ENCODE data around the gene IDI1.
A peak's percentile ranks its signal among the peaks of the same experiment; 100 is the strongest.
"Not testable (repeated sequence)": the region's sequence is repeated elsewhere in the genome, so short reads cannot be mapped to it uniquely, and the experiment has no call there.

IDI1 gene

DNA sequence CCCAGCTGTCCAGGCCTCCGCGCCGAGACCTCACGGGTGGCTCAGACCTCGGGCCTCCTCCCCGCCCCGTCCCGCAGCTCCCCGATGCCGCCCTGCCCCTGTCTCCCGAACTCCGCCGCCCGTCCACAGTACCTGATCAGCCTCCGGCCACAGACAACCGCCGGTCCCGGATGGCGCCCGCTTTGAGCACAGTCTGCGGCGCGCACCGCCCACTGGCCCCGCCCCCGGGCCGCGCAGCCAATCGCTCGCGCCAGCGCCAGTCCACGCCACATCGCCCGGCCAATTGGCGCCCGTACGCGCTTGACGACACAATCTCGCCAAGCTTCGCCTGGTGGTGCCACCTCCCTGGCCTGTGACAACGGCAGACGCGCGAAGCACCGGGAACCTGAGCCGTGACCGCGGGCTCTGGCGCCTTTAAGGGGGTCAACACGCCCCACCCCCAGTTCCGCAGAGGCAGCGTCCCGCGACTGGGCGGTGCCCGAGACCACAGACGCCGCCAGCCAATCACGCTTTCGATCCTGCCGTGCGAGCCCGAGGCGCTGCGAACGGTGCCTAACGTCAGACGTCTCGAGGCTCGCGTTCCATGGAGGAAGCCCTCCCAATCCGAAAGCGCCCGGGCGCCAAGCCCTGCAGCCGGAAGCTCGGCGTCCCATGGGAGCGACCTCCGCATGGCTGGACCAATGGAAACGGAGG is at the start of gene IDI1:
Gene IDI1, minus strand, starts transcription at position 388 of the 693 bp plus-strand sequence. Its CDS starts 116 bp downstream, at position 272.
- DNase-seq (ENCODE audit: low read depth in 2 of 2) = peak; percentile 90 to 93

DNA sequence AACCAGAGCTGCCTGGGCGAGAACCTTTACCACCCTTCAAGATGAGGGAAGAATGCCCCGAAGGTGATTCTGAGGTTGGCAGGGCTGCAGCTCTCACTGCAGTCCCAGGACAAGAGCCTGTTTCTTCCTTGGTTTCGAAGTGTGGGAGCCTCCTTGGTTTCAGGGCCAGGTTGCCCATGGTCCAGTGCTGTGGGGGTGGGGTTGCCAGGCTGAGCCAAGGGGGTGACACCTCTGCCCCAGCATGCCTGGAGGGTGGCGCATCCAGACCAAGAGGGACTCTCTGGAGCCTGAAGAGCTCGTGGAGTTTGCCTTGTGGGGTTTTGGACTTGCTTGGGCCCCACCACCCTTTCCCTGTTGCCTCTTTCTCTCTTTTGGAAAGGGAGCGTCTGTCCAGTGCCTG is 48.5 kb upstream of the IDI1 start:
- no peak for DNase-seq (ENCODE audit: low read depth in 2 of 2)

GRCh38 chr10:1096287-1096889 is 47.5 kb upstream of the IDI1 start:
- DNase-seq (ENCODE audit: low read depth in 2 of 2) = no peak

- no peak for DNase-seq (ENCODE audit: low read depth in 2 of 2)
These were observed 46.6 kb upstream of the IDI1 start for GRCh38 chr10:1095498-1095897.

GRCh38 chr10:1094112-1095057 is 45.5 kb upstream of the IDI1 start:
- DNase-seq (ENCODE audit: low read depth in 2 of 2) = peak; percentile 15 to 16

DNA sequence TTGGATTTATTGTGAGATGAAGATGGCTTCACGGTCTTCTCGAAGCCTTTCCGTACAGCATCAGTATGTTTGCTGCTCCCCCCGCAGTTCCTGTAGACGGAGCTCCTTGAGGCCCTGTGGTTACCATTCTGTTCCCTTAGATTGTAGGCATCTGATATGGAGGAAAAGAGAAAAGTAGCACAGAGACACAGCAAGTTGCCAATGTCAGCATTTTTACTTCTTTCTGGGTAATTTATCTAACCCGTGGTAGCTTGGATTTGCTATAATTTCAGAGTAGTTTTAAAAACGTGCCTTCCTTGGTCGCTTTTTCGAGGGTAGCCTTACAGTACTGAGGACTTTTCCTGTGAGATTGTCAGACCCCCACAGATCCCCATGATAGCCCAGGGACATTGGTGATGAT is 44.8 kb upstream of the IDI1 start:
- DNase-seq (ENCODE audit: low read depth in 2 of 2) = no peak

- DNase-seq (ENCODE audit: low read depth in 2 of 2) = no peak
These were observed 41.8 kb upstream of the IDI1 start for GRCh38 chr10:1090696-1091095.

DNA sequence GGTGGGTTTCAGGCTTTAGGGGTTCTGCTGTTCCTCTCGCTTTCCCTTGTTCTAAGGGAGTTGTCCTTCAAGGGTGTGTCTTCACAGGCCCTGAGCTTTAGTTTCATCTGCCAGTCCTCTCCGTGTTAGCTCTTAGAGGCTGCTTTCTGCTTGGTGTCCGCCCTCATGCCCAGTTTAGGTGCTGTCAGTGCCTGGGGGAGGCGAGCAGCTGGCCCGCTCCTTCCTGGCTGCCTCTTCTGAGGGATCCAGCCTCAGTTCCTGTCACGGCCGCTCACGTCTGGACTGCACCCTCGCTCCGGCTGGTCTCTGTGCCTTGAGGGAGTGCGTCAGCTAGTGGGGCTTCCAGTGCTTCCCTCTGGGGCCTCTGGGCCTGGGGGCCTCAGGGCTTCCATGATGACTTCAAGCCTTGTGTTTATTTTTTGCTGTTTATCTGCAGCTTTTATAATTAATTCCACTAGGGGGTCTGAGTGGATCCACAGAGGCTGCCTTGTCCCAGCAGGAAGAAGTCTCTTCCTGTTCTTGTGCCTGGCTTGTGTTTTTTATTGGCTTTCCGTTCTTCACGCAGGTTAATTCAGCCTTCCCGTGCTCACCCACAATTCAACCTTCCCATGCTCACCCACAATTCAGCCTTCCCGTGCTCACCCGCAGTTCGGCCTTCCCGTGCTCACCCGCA is 40.2 kb upstream of the IDI1 start:
- no peak for DNase-seq (ENCODE audit: low read depth in 2 of 2)

GRCh38 chr10:1086787-1087186 is 37.9 kb upstream of the IDI1 start:
- no peak for DNase-seq (ENCODE audit: low read depth in 2 of 2)

DNA sequence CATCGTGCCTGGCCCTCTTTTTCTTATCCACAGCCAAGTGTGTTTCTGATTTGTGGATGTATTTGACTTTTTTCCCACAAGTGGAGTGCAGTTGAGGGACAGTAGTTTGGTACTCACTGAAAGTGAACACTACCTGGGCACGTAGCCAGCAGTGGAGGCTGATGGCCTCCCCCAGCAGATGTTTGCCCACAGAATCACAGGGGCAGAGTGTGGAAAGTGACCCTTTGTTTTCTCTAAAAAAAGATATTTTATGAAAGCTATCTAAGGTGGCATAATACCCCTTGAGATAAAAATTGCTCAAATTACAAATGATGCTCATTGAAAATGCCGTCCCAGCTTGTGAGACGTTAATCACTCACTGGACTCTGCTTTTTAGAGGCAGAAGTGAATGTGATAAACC is 36.3 kb upstream of the IDI1 start:
- DNase-seq (ENCODE audit: low read depth in 2 of 2) = no peak

DNA sequence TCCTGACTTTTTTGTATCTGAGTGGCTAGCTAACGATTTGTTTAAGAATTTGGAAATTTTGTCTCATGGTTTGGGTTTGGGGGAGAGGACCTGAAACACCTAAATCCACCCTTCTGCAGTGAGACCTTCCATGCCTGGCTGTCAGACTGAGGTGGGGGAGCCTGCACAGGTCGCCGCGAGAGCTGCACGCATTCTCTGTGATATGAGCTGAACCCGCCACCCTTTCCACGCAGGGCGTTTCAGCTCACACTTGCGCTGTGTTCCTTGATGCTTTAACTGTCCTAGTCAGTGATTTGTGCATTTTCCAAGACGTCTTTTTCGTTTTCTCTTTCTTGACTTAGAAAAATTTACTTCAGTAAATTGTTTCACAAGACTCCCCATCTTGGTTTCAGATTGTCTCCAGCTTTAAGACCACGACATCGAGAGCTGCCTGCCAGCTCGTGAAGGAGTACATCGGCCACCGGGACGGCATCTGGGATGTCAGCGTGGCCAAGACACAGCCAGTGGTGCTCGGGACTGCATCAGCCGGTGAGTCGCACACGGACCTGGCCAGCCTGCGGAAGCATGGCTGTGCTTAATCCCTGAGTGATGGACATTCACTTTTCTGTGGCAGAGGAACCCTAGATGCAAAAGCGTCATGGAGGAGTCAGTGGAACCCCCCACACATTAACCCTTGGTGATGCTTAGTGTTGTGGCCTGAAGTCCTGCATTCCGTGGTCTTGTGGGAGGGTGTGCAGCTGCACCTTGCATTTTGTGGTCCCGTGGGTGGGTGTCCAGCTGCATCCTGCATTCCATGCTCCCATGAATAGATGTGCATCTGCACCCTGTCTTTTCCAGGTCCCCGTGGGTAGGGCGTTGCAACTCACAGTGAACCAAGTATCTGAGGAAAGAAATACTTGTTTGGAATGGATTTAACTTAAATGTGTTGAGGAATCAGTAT is 35.4 kb upstream of the IDI1 start:
- DNase-seq (ENCODE audit: low read depth in 2 of 2) = no peak

DNA sequence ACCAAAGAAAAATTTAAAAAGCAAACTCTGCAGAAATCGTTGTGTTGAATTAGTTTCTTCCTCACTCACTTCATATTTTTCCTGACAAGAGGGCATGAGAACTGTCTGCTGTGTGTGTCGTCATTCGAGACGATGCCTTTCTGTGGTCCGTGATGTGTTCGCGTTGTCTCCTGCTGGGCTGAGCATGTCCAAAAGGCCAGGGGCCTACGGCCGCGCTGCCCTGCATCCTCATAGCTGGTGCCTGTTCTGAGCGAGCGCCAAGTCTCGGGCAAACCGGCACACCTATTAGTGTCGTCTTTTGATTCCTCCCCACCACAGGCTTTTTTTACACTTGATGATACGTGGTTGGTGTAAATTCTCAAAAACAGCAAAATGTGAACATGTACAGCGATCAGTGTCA is 34.7 kb upstream of the IDI1 start:
- DNase-seq (ENCODE audit: low read depth in 2 of 2) = no peak

GRCh38 chr10:1078668-1079067 is 29.7 kb upstream of the IDI1 start:
- DNase-seq (ENCODE audit: low read depth in 2 of 2) = no peak

DNA sequence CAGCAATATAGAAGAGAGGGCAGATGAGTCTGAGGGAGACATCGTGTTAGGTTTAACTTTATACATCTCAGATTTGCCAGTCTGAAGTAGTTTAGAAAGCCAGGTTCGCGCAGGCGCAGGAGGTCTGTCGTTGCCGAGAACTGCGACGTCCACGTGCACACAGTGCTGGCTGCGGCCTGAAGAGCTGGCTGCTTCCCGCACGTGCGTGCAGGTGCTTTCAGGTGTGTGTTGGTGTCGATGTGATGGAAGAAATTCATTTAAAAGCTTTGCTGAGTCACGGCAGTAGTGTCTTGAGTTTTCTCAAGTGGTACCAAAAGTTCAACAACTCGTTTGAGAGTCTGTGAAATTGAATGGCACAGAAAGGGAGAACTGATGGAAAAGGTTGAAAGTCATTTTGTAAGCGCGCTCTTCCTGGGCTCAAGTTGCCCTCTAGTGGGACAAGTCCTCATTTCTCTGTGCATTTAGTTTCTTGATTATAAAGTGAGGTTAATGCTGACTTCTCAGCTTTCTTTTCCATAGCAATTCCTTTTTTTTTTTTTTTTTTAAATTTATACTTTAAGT is 25.9 kb upstream of the IDI1 start:
- DNase-seq (ENCODE audit: low read depth in 2 of 2) = no peak

DNA sequence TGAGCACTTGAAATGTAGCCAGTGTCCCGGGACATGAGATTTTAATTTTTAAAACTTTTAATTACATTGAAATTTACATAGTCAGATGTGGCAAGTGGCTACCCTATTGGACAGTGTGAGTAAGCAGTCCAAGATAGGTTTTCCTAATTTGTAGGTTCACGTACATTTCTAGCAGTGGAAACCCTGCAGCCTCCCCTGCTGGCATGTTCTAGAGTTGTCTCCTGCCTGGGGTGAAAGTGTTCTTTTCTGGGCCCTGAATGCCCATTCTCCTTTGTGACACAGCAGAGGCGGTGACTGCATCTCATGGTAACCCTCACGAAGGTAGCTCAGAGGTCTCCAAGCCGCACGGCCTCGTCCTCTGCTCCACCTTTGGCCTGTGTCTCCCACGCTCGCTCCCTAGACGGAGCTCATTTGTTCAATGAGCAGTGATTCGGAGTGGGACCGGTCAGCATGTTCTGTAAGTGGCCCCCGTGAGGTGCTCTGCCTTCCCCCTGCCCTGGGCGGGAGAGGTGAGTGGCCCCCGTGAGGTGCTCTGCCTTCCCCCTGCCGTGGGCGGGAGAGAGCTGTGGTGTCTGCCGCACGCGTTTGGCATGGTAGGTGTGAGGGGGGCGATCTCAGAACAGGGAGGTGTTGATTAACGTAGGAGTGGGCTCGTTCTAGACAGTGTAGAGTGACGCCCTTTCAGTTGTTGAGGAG is 25.3 kb upstream of the IDI1 start:
- no peak for DNase-seq (ENCODE audit: low read depth in 2 of 2)

- DNase-seq (ENCODE audit: low read depth in 2 of 2) = no peak
These were observed 22.0 kb upstream of the IDI1 start for GRCh38 chr10:1070919-1071318.

DNA sequence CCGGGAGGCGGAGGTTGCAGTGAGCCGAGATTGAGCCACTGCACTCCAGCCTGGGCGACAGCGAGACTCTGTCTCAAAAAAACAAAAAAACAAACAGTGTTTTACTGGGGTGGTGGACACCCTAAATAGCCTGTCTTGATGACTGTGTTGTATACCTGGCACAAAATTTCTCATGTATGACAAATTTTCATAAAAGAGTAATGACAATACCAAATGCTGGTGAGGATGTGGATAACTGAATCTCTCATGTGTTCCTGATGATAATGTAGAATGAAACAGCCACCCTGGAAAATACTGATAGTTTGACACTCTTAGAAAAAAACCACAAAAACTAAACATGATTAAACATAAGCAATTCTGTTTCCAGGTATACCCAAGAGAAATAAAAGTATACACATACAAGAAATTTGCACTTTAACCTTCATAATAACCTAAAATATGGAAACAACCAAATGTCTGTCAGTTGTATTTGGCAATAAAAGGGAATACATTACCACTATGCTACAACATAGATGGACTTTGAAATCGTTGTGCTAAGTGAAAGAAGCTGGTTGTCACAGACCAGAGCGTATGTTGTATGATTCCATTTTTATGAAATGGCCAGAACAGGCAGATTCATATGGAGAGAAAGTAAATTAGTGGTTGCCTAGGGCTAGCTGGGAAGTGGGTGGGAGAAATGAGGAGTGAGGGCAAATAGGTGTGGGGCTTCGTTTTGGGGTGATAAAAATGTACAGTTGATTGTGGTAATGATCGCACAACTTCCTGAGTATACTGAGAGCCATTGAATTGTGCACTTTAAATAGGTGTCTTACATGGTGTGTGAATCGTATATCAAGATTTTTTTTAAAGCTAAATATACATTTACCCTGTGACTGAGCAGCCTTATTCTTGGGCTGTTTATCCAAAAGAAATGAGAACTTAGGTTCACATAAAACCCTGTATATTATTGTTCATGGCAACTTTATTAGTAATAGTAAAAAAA is 19.8 kb upstream of the IDI1 start:
- DNase-seq (ENCODE audit: low read depth in 2 of 2) = no peak

- not testable (repeated sequence) for DNase-seq (ENCODE audit: low read depth in 2 of 2)
These were observed 17.8 kb upstream of the IDI1 start for GRCh38 chr10:1066734-1067133.

GRCh38 chr10:1064964-1065247 is 16.0 kb upstream of the IDI1 start:
- DNase-seq (ENCODE audit: low read depth in 2 of 2) = no peak

Data from stimulated activated CD4-positive, alpha-beta T cell treated with anti-CD3 and anti-CD28 coated beads, Interleukin-1b, Interleukin-23, amount 100 ng/mL, for 4 hours (primary cell).